ENCODE measurements around the gene NUTM2B.
"Not testable (repeated sequence)": the region's sequence is repeated elsewhere in the genome, so short reads cannot be mapped to it uniquely, and the experiment has no call there.

Gene NUTM2B, protein sequence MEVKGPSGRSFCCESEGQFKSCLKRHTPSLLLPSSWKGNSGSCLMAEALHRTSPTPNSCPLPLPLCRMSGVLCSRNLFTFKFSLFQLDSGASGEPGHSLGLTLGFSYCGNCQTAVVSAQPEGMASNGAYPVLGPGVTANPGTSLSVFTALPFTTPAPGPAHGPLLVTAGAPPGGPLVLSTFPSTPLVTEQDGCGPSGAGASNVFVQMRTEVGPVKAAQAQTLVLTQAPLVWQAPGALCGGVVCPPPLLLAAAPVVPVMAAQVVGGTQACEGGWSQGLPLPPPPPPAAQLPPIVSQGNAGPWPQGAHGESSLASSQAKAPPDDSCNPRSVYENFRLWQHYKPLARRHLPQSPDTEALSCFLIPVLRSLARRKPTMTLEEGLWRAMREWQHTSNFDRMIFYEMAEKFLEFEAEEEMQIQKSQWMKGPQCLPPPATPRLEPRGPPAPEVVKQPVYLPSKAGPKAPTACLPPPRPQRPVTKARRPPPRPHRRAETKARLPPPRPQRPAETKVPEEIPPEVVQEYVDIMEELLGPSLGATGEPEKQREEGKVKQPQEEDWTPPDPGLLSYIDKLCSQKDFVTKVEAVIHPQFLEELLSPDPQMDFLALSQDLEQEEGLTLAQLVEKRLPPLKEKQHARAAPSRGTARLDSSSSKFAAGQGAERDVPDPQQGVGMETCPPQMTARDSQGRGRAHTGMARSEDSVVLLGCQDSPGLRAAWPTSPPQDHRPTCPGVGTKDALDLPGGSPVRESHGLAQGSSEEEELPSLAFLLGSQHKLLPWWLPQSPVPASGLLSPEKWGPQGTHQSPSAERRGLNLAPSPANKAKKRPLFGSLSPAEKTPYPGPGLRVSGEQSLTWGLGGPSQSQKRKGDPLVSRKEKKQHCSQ

DNA sequence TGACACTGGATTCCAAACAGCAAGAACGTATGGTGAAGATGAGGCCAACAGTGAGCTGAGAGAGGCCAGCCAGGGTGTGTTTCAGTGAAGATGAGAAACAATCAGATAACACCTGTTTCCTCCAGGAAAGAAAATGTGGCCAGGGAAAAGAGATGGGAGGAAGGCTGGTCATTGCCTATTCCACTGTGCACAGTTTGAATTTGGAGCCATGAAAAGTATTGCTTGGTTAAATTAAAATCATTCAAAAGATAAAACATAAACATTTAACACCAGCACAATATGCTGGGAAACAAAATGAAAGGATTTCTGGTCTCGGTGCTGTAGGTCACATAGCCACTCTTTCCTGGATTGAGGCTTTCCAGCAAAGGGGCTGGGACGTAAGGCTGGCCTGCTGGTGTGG is at the start of gene NUTM2B:
NUTM2B (plus strand) TSS at position 301 of the 400 bp plus-strand sequence. CDS start 383 bp downstream, outside the sequence.
- not testable (repeated sequence) for DNase-seq (ENCODE audit: low read depth in 2 of 2)

DNA sequence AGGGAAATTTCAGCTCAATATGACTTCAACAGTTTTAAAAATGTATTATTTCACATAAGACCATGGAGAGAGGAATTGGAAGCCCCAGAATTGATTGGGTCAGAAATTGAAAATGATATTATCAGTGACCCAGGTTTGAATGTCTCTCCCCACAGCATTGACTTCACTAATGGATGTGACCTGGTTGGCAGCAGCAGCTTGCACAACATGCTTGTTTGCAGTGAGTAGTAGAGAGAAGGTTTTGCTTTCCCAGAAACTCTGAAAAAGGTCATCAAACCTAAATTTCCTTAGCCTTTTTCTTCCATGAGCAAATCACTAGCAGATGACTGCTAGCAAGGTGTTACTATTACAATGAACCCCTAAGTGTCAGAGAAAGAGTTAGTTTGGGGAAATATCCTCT is 39.7 kb upstream of the NUTM2B start:
- DNase-seq (ENCODE audit: low read depth in 2 of 2) = not testable (repeated sequence)

GRCh38 chr10:79664686-79665085 is 38.3 kb upstream of the NUTM2B start:
- not testable (repeated sequence) for DNase-seq (ENCODE audit: low read depth in 2 of 2)

- not testable (repeated sequence) for DNase-seq (ENCODE audit: low read depth in 2 of 2)
Measured at GRCh38 chr10:79669248-79669788, 33.7 kb upstream of the NUTM2B start.

GRCh38 chr10:79674878-79675277 is 28.1 kb upstream of the NUTM2B start:
- DNase-seq (ENCODE audit: low read depth in 2 of 2) = not testable (repeated sequence)

DNA sequence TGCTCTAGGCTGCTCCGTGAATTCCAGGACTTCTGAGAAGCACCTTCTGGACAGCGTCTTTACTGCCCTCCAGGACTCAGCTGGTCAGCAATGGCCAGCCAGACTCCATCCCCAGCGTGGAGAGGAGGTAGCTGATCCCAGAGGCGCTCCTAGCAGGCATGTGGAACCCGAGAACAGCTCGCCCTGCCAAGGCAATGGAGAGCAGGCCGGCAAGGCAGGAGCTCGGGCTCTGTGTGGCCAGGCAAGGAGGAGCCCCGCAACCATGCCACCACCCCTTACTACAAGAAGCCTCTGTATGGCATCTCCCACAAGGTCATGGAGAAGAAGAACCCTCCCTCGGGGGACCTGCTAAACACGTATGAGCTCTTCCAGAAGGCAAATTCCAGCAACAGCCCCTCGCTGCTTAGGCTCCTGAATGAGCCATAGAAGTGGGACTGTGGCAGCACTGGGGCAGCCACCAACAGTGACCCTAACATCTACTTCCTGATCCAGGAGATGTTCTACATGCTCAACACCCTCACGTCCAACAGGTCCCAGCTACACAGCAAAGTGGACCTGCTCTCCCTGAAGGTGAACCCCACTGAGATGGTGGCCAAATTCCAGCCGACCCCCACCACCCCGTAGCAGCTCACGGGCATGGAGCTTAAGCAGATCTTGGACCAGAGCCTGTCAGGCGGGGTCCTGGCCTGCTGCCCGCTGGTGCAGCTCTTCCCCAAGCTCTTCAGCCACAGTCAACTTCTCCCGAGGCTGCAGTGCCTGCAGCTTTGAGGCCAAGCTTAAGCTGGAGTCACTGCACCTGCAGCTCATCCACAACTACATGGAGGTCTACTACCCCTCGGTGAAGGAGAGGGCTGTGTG is 19.8 kb upstream of the NUTM2B start:
- not testable (repeated sequence) for DNase-seq (ENCODE audit: low read depth in 2 of 2)

DNA sequence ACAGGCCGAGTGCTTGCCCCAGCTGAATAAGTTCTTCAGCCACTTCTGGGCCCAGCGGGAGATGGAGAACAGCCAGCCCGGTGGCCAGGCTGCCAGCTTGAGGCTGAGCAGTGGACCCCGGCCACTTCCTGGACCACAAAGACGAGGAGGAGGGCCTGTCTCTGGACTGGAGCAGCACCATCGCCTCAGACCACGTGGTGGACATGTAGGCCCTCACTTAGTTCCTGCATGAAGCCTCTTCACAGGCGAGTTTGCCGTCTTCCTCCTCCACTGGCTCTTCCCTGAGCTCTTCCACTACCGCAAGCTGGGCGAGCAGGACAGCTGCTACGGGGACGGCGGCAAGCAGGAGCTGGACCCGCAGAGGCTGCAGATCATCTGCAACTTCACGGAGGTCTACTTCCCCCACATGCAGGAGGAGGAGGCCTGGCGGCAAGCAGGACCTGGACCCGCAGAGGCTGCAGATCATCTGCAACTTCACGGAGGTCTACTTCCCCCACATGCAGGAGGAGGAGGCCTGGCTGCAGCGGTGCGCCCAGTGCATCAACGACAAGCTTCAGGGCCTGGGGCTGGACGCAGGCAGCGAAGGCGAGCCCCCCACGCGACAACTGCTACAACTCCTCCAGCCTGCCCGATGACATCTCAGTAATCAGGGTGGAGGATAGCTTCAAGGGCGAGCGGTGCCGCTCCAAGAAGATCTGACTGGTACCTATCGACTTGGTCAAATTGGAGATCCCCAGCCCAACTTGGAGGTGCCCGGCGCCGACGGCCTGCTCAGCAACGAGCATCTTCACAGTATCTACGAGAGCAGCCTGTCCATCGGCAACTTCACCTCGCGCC is 18.9 kb upstream of the NUTM2B start:
- DNase-seq (ENCODE audit: low read depth in 2 of 2) = not testable (repeated sequence)

DNA sequence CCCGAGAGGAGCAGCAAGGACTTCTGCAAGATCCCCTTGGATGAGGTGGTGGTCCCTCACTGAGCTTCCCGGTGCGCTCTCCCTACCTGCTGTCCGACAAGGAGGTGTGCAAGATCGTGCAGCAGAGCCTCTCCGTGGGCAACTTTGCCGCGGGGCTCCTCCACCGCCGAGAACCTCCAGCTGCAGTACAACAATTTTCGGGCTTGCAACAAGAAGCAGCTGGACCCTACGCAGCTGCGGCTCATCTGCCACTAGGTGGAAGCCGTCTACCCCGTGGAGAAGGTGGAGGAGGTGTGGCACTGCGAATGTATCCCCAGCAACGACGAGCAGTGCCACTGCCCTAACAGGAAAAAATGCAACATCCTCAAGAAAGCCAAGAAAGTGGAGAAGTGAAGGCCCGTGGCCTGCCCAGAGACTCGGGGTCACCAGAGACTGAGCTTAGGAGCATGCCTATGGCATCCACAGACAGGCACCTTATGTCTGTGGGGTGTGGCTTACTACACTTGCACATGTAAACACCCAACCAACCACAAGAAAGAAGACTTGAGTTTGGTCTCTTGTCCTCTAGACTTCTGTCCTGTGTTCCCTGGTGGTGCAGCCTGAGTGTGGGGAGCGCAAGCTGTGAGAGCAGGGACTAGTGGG is 17.9 kb upstream of the NUTM2B start:
- DNase-seq (ENCODE audit: low read depth in 2 of 2) = not testable (repeated sequence)

DNA sequence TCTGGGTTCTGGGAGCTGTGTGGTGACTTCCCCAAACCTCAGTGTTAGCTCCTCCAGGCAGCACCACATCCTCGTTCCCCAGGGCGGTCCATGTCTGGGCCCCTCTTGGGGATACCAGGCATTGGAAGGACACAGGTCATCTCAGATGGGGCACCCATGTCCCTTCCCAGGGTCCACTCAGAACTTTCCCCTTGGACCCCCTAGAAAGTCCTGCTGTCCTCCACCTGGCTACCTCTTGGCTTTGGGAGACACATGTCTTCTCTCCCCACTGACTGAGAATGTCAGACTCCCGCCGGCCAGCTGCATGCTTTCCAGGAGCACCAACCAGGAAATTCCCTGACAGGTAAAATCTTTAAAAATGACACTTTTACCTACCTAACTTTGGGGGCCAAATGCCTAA is 16.4 kb upstream of the NUTM2B start:
- DNase-seq (ENCODE audit: low read depth in 2 of 2) = not testable (repeated sequence)

DNA sequence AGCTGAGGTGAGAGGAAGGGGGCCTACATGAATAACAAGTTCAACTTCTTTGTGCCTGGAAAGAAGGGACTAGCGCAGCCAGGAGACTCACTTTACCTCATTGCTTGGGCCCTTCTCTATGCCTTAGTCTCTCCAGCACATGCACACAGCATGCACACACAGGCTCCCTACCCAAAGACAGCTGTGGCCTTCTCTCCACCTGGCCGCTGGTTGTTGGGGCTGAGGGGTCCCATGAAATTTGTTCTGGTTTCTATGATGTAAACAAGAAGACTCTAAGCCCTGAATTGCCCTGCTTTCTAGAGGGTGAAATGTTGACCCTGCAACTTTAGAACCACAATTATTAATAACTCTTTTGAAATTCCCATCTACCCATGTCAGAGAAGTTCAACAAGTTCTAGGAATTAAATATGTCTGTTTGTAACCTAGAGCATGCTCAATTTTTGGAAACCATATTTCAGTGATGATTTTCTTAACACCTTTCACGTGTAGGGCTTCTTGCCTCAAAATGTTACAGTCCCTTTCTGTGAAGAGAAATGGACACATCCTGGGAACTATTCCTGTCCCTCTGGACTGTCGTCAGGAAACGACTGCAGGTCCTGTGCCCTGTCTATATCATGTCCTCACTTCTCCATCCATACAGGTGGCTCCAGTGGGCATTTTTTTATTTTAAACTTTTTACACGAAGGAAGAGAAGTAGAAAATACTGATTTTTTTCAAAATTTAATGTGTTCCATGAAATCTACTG is 15.4 kb upstream of the NUTM2B start:
- DNase-seq (ENCODE audit: low read depth in 2 of 2) = not testable (repeated sequence)

GRCh38 chr10:79688798-79689197 is 14.2 kb upstream of the NUTM2B start:
- DNase-seq (ENCODE audit: low read depth in 2 of 2) = not testable (repeated sequence)

DNA sequence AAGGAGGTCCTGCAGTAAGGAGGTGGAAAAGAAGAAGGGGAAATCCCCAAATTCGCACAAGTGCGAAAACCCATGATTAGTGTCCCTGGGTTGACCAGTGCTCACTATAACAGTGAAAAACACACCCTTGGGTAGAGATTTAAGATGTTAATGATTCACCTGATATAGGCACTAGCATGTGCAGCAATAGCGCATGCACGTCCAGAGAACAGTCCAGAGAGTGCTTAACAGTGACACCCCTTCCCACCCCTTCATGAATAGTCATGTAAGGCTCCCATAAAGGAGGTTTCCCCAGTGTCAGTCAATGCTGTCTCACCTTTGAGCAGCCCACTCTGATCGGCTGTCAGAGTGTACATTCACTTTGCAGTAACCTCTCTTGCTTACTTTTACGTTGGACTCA is 6.4 kb upstream of the NUTM2B start:
- not testable (repeated sequence) for DNase-seq (ENCODE audit: low read depth in 2 of 2)

GRCh38 chr10:79697141-79697540 is 5.9 kb upstream of the NUTM2B start:
- DNase-seq (ENCODE audit: low read depth in 2 of 2) = not testable (repeated sequence)

DNA sequence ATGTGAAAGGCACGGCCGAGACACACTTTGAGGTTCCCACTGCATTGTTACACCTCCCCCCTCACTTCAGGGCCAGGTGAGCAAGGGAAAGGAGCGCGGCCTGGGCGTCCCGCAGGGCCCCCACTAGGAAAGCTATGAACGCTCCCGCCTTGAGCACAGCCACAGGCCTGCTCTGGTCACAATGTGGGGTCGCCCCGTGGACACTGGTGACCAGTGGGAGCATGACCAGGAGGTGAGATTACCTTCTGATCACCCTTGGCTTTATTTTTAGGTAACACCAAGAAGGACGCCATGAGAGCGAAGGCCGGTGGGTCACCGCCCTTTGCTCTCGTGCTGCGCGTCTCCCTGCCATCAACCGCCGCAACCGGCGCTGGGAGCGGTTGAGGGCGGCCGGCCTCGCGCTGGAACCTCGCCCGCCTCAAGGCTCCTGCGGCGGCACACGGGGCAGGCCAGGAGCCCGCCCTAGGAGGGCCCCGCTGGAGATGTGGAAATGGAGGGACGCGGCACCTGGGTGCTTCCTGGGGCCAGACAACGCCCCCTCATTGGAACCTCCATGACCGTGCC is 2.6 kb upstream of the NUTM2B start:
- DNase-seq (ENCODE audit: low read depth in 2 of 2) = not testable (repeated sequence)

DNA sequence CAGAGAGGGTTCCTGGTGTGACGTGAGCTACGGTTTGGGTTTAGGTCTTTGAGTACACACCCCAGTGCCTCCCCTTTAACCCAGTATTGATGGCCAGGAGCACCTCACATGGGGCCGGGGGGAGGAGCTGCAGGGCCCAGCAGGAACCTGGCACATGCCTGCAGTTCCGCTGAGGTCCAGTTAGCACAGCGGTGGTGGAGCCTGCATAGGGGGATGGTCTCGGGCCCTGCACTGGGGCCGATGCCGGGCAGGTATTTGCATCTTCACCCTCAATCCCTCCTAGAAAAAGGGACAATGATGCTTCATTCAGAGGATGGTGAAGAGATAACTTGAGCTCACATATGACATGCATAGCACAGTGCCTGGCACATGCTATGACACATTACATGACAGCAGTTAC is 4.0 kb downstream of the NUTM2B start:
- not testable (repeated sequence) for DNase-seq (ENCODE audit: low read depth in 2 of 2)

DNA sequence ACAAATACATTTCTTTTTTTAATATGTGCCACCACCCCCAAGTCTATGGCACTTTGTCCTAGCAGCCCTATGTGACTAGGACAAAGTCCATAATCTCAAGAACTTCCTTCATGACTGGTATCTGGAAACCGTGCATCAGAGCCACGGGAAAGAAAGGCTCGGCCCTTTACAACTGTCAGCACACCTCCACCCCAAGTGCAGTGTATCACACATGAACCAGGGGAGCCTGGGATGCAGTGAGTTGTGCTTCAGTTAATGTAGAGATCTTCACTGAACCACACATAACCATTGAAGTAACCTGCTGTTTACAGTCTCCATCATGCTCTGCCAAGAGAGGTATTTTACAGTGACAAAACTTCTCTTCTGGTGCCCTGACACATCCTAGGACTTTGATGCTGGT is 11.9 kb downstream of the NUTM2B start:
- not testable (repeated sequence) for DNase-seq (ENCODE audit: low read depth in 2 of 2)

GRCh38 chr10:79716917-79717579 is 14.0 kb downstream of the NUTM2B start:
- DNase-seq (ENCODE audit: low read depth in 2 of 2) = not testable (repeated sequence)

DNA sequence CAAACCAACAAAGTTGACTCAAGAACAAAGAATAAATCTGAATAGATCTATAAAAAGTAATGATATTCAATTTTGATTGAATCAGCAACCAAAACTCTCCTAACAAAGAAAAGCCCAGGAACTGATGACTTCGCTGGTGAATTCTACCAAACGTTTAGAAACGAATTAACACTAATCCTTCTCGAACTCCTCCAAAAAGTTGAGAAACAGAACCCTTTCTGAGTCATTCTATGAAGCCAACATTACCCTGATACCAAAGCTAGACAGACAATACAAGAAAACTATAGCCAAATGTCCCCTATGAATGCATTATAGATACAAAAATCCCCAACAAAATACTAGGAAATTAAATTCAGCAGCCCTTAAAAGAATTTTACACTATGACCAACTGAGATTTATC is 17.0 kb downstream of the NUTM2B start:
- DNase-seq (ENCODE audit: low read depth in 2 of 2) = not testable (repeated sequence)
